AG08396 (cell line): ENCODE results near the gene ADK.

ENCODE experiments used
- DNase-seq: peaks from one replicate; pipeline ENCODE4 v3.0.0; 2012; ENCODE audit warnings: low spot score, mixed read lengths

ADK gene

DNA sequence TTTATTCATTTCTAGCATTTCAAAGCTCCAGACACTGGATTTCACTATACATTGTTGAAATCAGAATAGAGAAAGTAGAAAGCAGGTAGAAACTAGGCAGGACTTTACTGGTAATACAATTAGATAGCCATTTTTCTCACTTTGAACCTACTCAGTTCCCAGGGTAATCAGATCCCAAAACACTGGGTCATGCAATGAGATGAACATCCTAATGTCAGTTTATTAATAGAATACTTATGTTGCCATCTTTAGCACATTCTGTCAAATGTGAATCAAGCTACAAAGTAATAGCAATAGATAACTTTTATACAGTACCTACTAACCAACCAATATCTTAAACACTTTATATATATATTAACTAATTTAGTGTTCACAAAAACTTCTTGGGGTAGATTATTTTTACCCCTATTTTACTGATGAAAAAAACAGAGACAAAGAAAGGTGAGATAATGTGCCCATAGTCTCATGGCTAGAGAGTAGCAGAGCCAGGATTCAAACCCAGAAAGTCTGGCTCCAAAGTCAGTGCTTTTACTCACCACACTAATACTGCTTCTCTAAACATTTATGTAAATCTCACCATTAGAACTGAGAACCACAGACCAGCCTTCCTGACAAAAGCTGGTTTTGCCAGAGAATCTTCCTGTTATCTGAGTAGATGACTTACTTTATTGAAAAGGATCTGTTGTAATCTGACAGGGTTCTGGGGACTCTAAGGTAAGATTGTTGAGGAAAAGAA is 521.6 kb downstream of the ADK start:
- DNase-seq, result no peak

DNA sequence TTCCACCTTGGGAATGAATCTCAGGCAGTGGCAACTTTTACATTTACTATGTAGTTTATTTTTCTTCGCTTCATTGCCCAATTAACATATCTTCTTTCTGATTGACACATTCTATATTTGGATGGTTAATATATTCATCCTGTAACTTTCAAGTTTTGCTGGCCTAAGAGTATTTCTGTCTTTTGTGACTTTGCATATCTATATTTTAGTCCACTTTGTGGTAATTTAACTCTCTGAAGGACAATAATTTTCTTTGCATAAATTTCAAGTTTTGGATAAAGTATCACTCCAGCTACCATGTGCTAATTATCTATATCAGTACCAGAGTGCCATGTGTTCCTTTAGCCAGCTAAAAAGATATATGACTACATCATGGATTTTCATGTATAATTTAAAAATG is 523.9 kb downstream of the ADK start:
- DNase-seq, result no peak

DNA sequence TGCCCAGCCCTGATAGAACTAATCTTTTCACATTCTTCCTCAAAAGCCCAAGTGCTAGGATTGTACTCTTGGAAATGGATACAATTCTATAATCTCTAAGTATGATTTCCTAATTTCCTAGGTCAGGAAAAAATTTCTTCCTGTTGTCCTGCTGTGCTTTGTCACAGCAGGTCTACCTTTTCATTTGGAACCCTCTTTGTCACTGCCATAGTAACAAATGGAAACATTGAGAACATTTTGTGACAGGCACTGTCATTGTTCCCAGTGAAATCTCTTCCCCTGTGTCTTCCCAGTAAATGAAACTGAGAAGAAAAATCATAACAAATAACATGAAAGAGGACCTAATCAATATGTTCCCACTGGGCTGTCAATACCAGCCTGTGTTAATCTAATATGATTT is 524.5 kb downstream of the ADK start:
- DNase-seq, result no peak

DNA sequence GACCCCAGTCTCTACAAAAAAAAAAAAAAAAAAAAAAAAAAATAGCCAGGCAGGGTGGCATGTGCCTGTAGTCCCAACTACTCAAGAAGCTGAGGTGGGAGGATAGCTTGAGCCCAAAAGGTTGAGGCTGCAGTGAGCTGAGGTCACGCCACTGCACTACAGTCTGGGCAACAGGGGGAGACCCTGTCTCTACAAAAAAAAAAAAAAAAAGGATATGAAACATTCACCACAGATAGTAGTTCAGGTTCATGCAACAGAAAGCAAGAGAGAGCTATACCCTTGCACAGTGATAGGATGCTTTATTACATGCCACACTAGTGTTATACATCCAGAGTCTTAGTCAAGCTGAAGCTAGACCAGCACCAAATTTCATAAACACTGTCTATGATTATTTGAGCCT is 526.9 kb downstream of the ADK start:
- no peak for DNase-seq

DNA sequence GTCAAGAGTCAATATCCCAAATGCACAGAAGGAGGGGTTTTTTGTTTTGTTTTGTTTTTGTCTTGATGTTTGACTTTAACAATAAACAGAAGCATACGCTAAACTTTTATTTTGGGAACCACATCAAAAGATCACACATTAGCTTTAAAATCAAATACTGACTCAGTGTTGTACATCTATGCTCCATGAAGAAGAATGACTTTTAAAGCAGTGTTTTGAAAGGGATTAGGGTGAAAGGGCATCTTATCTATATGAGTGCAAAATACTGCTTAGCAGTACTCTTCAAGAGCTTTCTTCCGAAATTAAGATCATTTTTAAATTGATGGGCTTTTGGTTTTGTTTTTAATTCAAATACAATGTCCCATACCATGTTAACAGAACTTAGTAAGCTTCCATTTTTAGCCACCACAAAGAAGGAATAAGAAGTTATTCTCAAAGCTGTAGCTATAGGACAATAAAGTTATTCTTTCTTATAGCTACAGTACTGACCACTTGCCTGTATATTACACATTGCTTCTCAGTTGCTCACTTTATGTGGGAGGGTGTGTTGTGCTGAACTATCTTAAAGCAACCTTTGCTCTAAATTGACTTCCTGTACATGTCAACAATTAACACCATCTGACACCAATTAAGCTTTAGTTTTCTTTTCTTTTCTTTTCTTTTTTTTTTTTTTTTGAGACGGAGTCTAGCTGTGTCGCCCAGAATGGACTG is 531.1 kb downstream of the ADK start:
- no peak for DNase-seq

DNA sequence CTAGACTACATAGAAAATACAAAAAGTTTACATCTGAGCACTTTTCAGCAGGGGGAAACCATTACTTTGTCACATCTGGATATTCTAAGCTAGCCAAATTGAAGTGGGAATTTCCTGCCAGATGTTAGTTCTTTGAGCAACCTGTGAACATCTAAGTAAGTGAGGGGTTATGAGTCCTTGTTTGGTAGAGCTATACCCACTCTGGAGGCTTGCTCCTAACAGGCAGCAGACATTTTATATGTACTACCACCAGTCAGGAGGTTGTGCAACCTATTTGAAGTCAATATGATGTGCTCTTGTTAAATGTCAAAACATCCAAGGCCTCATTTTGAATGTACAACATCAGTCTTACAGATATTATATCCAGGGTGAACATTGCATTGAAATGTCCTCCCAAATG is 532.0 kb downstream of the ADK start:
- no peak for DNase-seq

DNA sequence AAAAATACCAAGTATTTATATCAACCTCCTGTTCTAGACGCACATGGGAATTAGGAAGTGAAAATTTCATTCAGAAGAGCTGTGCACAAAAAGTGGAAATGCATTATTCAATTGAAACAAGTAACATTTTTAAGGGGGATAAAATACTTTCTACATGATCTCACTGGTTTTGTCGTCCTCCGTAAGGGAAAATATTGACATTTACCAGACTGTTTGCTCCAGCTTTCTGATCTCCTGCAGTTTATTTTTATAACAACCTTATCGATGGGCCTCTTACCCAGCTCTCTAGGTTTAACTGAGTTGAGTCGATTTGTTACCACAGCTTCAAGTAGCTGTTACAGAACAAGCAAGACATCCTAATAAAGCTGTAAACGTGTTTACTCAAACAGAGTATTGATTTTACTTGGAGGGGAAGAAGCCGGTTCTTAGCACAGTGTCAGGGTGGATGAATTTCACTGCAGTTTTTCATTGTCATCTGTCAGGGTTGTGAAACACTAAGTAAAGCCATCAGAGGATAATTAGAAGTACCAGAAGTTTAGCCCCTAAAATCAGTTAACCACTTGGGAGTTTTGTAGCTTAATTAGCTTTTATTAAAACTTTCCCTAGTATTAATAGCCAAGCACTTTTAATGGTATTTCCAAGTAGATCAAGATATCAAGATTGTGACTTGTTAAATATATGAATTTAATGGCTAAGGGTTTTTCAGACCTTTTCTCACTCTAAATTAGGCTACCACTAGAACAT is 532.8 kb downstream of the ADK start:
- DNase-seq, result no peak

DNA sequence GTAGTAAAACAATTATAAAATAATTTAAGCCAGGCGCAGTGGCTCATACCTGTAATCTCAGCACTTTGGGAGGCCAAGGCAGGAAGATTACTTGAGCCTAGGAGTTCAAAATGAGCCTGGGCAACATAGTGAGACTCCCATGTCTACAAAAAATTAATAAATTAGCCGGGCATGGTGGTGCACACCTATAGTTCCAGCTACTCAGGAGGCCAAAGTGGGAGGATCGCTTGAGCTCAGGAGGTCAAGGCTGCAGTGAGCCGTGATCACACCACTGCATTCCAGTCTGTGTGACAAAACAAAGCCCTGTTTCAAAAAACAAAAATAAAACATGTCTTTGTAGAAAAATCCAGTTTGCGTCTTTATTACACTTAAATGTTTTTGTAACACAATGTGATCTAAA is 533.4 kb downstream of the ADK start:
- DNase-seq, result no peak

DNA sequence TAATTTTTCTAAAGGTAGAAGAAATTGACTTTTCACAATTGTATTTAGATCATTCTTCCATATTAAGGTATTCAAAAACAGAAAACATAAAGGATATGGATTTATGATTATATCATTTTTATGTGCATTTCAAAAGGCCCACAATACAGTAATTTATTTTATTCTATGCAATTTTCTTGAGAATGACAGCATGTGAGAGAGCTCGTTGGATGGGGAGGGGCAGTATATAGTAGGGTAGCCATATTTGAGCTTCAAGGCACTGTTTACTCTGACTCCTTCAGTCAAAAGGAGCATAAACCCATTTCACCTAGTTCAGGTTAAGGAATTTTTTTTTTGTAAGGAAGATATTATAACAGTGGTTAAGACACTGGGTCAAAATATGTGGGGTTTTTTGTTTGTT is 534.5 kb downstream of the ADK start:
- DNase-seq, result no peak

DNA sequence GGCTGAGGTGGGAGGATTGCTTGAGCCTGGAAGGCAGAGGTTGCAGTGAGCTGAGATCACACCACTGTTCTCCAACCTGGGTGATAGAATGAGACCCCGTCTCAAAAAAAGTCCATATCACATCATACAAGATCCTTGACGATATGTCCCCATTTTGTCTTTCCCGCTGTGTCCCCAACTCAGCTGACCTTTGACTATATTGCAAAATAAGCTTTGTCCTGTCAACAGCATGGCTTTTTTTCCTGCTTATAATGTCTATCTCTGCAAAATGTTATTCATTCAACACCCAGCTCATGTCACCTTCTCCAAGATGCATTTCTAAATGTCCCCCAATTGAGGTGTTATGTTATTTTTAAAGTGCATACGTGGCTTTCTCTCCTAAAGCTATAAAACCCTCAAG is 539.4 kb downstream of the ADK start:
- no peak for DNase-seq

DNA sequence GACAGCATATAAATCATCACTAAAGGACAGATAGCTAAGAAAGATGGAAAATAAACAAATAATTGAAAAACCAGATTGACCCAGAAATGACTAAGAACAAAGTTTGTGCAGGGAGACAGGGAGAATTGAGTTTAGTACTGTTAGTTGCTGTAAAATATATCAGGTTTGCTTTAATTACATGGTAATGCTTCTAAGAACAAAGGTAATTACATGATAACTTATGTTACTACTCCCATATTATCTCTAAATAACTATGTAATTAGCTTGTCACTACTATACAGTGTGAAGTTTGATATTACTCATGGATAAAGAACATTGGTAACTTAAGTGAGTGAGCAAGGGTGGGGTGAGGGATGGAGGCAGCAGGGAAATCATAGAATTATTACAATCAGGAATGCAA is 540.1 kb downstream of the ADK start:
- DNase-seq, result no peak

DNA sequence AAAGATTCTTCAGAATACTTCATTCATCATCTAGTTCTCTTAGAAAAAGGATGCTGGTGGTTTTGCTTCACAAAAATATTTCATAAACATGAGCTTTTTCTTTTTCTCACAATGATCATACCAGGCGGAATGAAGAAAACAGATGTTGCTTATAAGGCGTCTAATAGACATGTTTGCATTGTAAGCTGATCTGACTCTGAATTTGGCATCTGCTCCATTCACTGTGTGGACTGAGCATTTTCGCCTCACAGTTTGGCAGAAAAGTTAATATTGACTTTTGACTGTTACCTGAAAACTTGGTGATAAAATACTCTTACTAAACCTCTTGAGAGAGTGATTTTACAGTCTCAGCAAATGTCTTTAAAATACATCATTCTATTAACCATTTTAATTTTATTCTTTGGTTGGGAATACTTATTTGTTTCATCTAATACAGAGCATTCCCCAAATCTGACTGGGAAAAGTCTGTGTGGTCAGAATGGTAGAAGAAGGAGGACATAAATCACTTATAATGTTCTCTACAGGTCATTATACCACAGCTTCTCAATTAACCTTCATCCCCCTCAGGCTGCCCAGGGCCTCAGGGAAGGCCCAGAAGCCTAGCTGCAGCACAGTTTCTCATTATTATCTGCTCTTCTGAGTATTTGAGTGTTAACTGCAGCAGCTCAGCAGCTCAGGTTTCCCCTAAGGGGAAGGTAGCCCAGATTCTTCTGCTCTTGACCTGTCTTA is 553.8 kb downstream of the ADK start:
- no peak for DNase-seq

DNA sequence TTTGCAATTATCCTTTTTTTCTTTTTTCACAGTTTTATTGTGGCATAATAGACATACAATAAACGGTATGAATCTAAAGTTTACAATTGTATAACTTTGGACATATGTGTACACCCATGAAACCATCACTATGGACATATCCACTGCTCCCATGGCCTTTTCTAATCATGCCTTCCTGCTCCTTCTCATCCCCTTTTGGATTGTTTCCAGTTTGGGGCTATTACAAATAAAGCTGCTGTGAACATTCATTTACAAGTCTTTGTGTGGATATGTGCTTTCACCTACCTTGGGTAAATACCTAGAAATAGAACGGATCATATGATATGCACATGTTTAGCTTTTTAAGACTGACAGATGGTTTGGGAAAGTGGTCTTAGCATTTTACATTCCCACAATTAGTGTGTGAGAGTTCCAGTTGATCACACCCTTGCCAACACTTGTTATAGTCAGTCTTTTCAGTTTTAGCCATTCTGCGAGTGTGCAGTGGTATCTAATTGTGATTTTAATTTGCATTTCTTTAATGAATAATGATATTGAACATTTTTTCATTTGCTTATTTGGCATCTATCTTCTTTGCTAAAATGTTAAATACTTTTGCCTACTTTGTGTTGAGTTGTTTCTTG is 554.4 kb downstream of the ADK start:
- no peak for DNase-seq

DNA sequence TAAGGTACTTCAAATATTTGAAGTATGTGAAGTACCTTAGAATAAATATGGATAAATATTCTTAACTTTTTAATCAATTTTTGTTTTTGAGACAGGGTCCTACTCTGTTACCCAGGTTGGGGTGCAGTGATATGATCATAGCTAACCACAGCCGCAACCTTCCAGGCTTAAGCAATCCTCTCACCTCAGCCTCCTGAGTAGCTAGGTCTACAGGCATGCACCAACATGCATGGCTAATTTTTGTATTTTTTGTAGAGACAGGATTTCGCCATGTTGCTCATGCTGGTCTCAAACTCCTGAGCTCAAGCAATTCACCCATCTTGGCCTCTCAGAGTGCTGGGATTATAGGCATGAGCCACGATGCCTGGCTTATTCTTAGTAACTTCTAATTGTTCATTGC is 555.9 kb downstream of the ADK start:
- no peak for DNase-seq

DNA sequence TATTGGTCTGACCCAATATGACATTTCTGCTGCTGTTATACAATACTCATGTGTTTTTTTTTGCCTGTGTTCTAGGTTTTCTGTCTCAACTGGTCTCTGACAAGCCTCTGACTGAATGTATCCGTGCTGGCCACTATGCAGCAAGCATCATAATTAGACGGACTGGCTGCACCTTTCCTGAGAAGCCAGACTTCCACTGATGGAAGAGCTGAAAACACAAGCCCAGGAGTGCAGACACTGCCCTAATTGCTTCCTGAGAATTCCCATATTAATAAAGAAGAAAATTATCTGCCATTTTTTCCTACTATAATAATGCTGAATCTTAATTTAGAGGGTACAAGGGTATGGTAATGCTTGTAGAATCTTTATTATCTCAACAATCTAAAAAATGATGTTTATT is 557.2 kb downstream of the ADK start:
- DNase-seq, result no peak

DNA sequence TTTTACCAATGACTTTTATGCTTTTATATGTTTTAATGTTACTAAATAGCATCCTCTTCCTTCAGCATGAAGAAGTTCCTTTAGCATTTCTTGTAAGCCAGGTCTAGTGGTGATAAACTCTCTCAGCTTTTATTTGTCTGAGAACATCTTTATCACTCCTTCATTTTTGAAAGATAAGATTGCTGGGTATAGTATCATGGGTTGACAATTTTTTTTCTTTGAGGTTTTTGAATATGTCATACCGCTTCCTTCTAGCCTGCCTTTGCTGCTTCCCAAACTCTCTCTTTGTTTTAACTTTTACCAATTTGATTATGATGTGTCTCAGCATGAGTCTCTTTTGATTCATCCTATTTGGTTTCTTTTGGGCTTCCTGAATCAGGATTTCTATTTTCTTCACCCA is 567.2 kb downstream of the ADK start:
- DNase-seq, result no peak

DNA sequence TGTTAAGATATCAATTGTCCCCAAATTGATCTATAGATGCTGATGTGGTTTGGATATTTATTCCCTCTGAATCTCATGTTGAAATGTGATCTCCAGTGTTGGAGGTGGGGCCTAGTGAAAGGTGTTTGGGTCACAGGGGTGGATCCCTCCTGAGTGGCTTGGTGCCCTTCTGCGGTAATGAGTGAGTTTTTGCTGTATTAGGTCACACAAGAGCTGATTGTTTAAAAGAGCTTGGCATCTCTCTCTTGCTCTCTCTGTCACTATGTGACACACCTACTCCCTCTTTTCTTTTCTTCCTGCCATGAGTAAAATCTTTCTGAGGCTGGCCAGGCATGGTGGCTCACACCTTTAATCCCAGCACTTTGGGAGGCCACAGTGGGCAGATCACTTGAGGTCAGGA is 577.2 kb downstream of the ADK start:
- no peak for DNase-seq

DNA sequence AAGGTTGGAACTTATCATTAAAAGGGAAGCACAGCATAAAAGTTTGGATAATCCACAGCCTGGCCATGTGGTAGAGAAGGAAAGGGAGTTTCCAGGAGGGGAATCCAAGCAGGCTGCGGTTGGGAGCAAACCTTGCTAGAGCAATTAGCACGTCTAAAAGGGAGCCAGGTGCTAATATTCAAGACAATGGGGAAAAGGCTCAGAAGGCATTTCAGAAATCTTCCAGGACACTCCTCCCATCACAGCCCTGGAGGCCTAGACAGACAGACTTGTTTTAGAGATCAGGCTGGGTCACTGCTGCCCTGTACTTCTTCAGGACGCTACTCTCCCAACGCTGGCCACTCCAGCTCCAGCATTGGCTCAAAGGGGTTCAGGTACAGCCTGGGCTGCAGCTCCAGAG is 579.2 kb downstream of the ADK start:
- DNase-seq, result no peak

DNA sequence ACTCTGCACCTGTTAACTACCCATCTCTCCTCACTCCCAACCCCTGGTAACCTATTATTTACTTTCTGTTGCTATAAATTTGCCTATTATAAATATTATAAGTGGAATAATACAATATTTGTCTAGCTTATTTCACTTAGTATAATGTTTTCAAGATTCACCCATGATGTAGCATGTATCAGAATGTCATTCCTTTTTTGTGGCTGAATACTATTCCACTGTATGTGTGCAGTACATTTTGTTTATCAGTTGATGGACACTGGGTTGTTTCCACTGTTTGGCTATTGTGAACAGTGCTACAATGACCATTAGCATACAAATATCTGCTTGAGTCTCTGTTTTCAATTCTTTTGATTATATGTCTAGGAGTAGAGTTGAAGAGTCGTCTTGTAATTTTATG is 582.6 kb downstream of the ADK start:
- no peak for DNase-seq

DNA sequence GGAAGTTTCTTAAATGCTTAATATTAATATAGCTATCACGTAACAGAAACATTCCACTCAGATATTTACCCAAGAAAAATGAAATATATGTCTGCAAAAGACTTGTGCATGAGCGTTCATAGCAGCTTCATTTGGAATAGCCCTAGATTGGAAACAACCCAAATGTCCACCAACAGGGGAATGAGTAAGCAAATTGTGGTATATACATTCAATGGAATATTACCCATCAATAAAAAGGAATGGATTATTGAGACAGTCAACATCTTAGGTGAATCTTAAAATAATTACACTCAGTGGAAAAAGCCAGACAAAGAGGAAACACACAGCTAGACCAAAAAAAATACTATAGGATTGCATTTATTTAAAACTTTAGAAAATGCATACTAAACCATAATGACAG is 585.0 kb downstream of the ADK start:
- DNase-seq, result no peak

DNA sequence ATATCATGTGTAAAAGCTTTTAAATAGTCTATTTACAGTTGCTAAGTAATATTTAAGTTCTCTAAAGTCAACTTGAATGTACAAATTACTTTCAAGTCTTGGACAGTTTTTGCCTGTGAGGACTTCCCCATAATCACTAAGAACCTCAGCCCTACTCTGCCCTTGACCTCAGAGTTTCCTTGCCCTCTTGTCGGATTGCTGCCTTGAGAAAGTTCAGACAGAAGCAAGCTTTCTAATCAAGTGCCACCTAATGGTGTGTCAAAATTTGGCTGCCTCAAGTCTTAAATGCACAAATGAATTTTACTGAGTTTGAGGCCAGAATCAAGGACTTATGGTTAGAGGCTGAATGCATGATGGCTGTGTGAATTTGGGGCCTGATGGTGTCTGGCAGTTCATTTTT is 587.0 kb downstream of the ADK start:
- DNase-seq, result no peak

DNA sequence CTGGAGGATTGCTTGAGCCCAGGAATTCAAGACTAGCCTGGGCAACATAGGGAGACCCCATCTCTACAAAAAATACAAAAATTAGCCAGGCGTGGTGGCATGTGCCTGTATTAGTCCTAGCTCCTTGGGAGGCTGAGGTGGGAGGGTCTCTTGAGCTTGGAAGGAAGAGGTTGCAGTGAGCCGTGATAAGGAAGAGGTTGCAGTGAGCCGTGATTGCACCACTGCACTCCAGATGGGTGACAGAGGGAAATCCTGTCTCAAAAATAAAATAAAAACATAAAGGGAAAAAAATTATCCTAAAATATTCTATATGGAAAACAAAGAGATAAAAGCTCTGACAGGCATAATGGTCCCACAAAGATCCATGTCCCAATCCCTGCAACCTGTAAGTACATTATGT is 587.5 kb downstream of the ADK start:
- DNase-seq, result no peak
